Hepatocyte (in vitro differentiated cells): Measurements from ENCODE around the gene TCTN1. TPM values are rescaled to one million over a fixed set of nuclear protein-coding genes. Genes with fewer than 3 reads are reported as not detected.
"Not testable (repeated sequence)": the region's sequence is repeated elsewhere in the genome, so short reads cannot be mapped to it uniquely, and the experiment has no call there.

Experiments used
- DNase-seq: peaks from one replicate; pipeline ENCODE4 v3.0.0-alpha.2; 2016; ENCODE audit warnings: low spot score
- H2AFZ ChIP-seq: fragments of 200-600 bp; sonication (generic); 2 replicates; pipeline ENCODE4 v1.6.0; 2016; ENCODE audit warnings: antibody characterized with exemption, mild to moderate bottlenecking
- H3K27ac ChIP-seq: fragments of 200-600 bp; sonication (generic); 2 replicates; pipeline ENCODE4 v1.5.1; 2016; ENCODE audit warnings: mild to moderate bottlenecking
- H3K27me3 ChIP-seq: fragments of 200-600 bp; sonication (generic); 2 replicates; pipeline ENCODE4 v1.6.1; 2016
- H3K36me3 ChIP-seq: fragments of 200-600 bp; sonication (generic); replicated peaks from 2 replicates; pipeline ENCODE4 v1.5.1; 2016; ENCODE audit warnings: low read depth; ENCODE audit not compliant: insufficient read depth
- H3K4me1 ChIP-seq: fragments of 200-600 bp; sonication (generic); 2 replicates; pipeline ENCODE4 v1.5.1; 2016; ENCODE audit warnings: mild to moderate bottlenecking, moderate library complexity; ENCODE audit not compliant: insufficient read depth
- H3K4me2 ChIP-seq: fragments of 200-600 bp; sonication (generic); 2 replicates; pipeline ENCODE4 v1.6.0; 2016
- H3K4me3 ChIP-seq: fragments of 200-600 bp; sonication (generic); 2 replicates; pipeline ENCODE4 v1.5.1; 2016; ENCODE audit warnings: mild to moderate bottlenecking
- H3K79me2 ChIP-seq: fragments of 200-600 bp; sonication (generic); 2 replicates; pipeline ENCODE4 v1.6.0; 2017; ENCODE audit warnings: mild to moderate bottlenecking
- H3K9me2 ChIP-seq: fragments of 200-600 bp; sonication (generic); replicated peaks from 2 replicates; pipeline ENCODE4 v1.6.0; 2017; ENCODE audit warnings: mild to moderate bottlenecking; ENCODE audit not compliant: insufficient read depth
- H3K9me3 ChIP-seq: fragments of 200-600 bp; sonication (generic); 2 replicates; pipeline ENCODE4 v1.5.1; 2016; ENCODE audit warnings: low read depth, mild to moderate bottlenecking
- H4K20me1 ChIP-seq: fragments of 200-600 bp; sonication (generic); 2 replicates; pipeline ENCODE4 v1.6.0; 2016; ENCODE audit warnings: mild to moderate bottlenecking; ENCODE audit not compliant: insufficient read depth, poor library complexity, severe bottlenecking
- EZH2 ChIP-seq: fragments of 200-600 bp; sonication (generic); IDR thresholded peaks from 2 replicates; pipeline ENCODE4 v1.6.1; 2016; ENCODE audit warnings: antibody characterized with exemption, mild to moderate bottlenecking, borderline replicate concordance
- EZH2phosphoT487 ChIP-seq: fragments of 200-600 bp; sonication (generic); IDR thresholded peaks from one replicate; pipeline ENCODE4 v1.6.1; 2018; ENCODE audit warnings: antibody characterized with exemption, mild to moderate bottlenecking, low read depth, moderate library complexity; ENCODE audit not compliant: unreplicated experiment, severe bottlenecking
- WGBS: methylation state at CpG from one replicate; pipeline ENCODE4 v1.1.6; 2016; ENCODE audit warnings: low lambda C conversion rate; ENCODE audit errors: missing lambda C conversion rate; 5-methylcytosine and 5-hydroxymethylcytosine counted together
- polyA plus RNA-seq: library from polyadenylated mRNA; unstranded; fragments of >200 nt; fragmentation: Nextera tagmentation; extraction: Ambion mirVana; gene quantifications from 2 replicates; pipeline ENCODE4 v1.2.1, GENCODE V29; 2016
- total RNA-seq: library from RNA; depleted of rRNA; stranded (reverse); fragments of >200 nt; gene quantifications from 2 replicates; pipeline ENCODE4 v1.2.3, GENCODE V29; 2014
- TF ChIP-seq, protein P1 (sequence below): fragments of 200-600 bp; sonication (generic); IDR thresholded peaks from 2 replicates; pipeline ENCODE4 v1.5.1; 2016; ENCODE audit warnings: antibody characterized with exemption, mild to moderate bottlenecking; ENCODE audit not compliant: poor library complexity

Gene TCTN1
- total and polyA plus RNA-seq, 2 experiments from 2014 or later: 39.0 to 40.6 TPM

- TF ChIP-seq EZH2phosphoT487 (no peak), EZH2 (no peak)
- TF ChIP-seq, protein P1, sequence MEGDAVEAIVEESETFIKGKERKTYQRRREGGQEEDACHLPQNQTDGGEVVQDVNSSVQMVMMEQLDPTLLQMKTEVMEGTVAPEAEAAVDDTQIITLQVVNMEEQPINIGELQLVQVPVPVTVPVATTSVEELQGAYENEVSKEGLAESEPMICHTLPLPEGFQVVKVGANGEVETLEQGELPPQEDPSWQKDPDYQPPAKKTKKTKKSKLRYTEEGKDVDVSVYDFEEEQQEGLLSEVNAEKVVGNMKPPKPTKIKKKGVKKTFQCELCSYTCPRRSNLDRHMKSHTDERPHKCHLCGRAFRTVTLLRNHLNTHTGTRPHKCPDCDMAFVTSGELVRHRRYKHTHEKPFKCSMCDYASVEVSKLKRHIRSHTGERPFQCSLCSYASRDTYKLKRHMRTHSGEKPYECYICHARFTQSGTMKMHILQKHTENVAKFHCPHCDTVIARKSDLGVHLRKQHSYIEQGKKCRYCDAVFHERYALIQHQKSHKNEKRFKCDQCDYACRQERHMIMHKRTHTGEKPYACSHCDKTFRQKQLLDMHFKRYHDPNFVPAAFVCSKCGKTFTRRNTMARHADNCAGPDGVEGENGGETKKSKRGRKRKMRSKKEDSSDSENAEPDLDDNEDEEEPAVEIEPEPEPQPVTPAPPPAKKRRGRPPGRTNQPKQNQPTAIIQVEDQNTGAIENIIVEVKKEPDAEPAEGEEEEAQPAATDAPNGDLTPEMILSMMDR: no peak
- no peak overlapping the region for H2AFZ ChIP-seq
- no peak overlapping the region for H3K27ac ChIP-seq
- DNase-seq: no peak
- H3K4me3 ChIP-seq: no peak overlapping the region
- 97% methylated on average over 5 of the region's 5 CpGs for WGBS
- peaks cover 16% of the 10 kb centered on the region for H3K4me1 ChIP-seq
- peaks cover 85% of the 10 kb centered on the region for H3K79me2 ChIP-seq
- H3K27me3 ChIP-seq: no peaks in the 10 kb centered on the region
- no peaks in the 10 kb centered on the region for H3K9me2 ChIP-seq
- peaks cover 1% of the 10 kb centered on the region for H3K9me3 ChIP-seq
- H3K4me2 ChIP-seq: no peak overlapping the region
- H3K36me3 ChIP-seq: no peaks in the 10 kb centered on the region
- H4K20me1 ChIP-seq: no peaks in the 10 kb centered on the region
These were observed 46.9 kb upstream of the TCTN1 start for GRCh38 chr12:110566993-110567392.

DNA sequence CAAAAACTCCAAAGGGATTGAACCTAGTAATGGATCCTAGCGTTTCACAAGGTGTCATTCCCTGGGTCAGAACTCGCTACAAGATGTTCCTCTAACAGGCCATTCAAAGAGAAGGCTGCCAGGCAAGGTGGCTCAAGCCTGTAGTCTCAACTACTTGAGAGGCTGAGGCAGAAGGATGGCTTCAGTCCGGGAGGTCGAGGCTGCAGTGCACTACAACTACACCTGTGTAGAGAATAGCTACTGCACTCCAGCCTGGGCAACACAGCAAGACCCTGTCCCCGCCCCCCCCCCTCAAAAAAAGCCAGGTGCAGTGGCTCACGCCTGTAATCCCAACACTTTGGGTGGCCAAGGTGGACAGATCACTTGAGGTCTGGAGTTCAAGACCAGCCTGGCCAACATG, 45.2 kb upstream of the TCTN1 start:
- TF ChIP-seq, protein P1: no peak
- no peak for TF ChIP-seq EZH2phosphoT487
- TF ChIP-seq EZH2: no peak
- WGBS: 93% methylated on average over 5 of the region's 6 CpGs
- Histone ChIP-seq H3K27me3 (no peaks in the 10 kb centered on the region), H2AFZ (no peak overlapping the region), H4K20me1 (no peaks in the 10 kb centered on the region), H3K36me3 (no peaks in the 10 kb centered on the region), H3K4me3 (no peak overlapping the region), H3K4me2 (no peak overlapping the region), H3K79me2 (peaks cover 85% of the 10 kb centered on the region), H3K4me1 (peaks cover 10% of the 10 kb centered on the region), H3K27ac (no peak overlapping the region), H3K9me2 (no peaks in the 10 kb centered on the region), H3K9me3 (peaks cover 3% of the 10 kb centered on the region)
- DNase-seq: no peak

GRCh38 chr12:110569838-110570237, 44.1 kb upstream of the TCTN1 start:
- Histone ChIP-seq H3K4me1 (peaks cover 10% of the 10 kb centered on the region), H3K79me2 (peaks cover 85% of the 10 kb centered on the region)
- H3K4me3 ChIP-seq, H3K27me3 ChIP-seq, H3K9me3 ChIP-seq, H4K20me1 ChIP-seq, DNase-seq, H3K9me2 ChIP-seq, H2AFZ ChIP-seq, H3K4me2 ChIP-seq, H3K27ac ChIP-seq, H3K36me3 ChIP-seq: not testable (repeated sequence)
- WGBS: no CpG with 5 or more reads among the region's 2 CpGs

DNA sequence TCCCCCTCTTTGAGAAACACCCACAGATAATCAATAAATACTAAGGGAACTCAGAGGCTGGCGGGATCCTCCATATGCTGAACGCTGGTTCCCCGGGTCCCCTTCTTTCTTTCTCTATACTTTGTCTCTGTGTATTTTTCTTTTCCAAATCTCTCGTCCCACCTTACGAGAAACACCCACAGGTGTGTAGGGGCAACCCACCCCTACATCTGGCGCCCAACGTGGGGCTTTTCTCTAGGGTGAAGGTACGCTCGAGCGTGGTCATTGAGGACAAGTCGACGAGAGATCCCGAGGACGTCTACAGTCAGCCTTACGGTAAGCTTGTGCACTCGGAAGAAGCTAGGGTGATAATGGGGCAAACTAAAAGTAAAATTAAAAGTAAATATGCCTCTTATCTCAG, 43.1 kb upstream of the TCTN1 start:
- H3K4me1 ChIP-seq: peaks cover 16% of the 10 kb centered on the region
- not testable (repeated sequence) for DNase-seq, H4K20me1 ChIP-seq, H2AFZ ChIP-seq, H3K9me3 ChIP-seq, H3K9me2 ChIP-seq, H3K4me3 ChIP-seq, H3K4me2 ChIP-seq, H3K27me3 ChIP-seq, H3K36me3 ChIP-seq, H3K27ac ChIP-seq
- peaks cover 83% of the 10 kb centered on the region for H3K79me2 ChIP-seq
- 97% methylated on average over 16 of the region's 16 CpGs for WGBS

DNA sequence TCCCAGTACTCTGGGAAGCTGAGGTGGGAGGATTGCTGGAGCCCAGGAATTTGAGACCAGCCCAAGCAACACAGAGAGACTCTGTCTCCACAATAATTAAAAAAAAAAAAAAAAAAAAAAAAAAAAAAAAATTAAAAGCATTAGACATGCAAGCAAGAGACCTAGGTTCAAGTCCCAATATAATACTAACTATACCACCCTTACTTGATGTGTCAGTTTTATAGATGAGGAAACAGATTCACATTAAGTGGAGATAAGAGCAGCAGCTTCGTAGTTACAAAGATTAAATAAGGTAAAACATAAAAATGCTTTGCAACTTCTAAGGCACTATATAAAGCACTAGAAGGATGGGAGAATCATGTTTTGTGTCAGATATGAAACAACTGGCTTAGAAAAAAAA, 39.9 kb upstream of the TCTN1 start:
- Histone ChIP-seq H3K9me3 (peaks cover 3% of the 10 kb centered on the region), H3K4me1 (peaks cover 23% of the 10 kb centered on the region), H2AFZ (no peak overlapping the region), H3K4me2 (peak overlapping the region; percentile 21), H3K27ac (no peak overlapping the region), H3K9me2 (no peaks in the 10 kb centered on the region), H3K27me3 (no peaks in the 10 kb centered on the region), H3K79me2 (peaks cover 85% of the 10 kb centered on the region), H3K4me3 (no peak overlapping the region), H4K20me1 (peaks cover 3% of the 10 kb centered on the region), H3K36me3 (no peaks in the 10 kb centered on the region)
- WGBS: 90% methylated on average over 1 of the region's 1 CpG
- DNase-seq: no peak
- TF ChIP-seq, protein P1: no peak
- TF ChIP-seq EZH2 (no peak), EZH2phosphoT487 (no peak)

DNA sequence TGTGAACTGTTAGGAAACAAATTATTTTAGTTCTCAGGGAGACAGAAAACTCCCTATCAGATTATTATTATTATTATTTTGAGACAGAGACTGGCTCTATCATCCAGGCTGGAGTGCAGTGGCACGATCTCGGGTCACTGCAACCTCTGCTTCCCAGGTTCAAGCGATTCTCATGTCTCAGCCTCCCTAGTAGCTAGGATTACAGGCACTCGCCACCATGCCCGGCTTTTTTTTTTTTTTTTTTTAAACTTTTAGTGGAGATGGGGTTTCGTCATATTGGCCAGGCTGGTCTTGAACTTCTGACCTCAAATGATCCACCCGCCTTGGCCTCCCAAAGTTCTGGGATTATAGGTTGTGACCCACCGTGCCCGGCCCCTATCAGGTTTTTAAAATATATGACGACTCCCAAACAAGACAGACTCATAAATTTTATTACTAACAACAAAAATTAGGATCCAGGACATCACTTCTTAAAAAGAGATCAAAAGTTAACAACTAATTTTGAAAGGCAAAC, 39.2 kb upstream of the TCTN1 start:
- DNase-seq, H3K9me2 ChIP-seq, H3K4me3 ChIP-seq, H3K36me3 ChIP-seq, H4K20me1 ChIP-seq, H3K27me3 ChIP-seq, H3K9me3 ChIP-seq, H2AFZ ChIP-seq: not testable (repeated sequence)
- Histone ChIP-seq H3K4me1 (peaks cover 23% of the 10 kb centered on the region), H3K27ac (peak overlapping the region; percentile 61), H3K79me2 (peaks cover 85% of the 10 kb centered on the region), H3K4me2 (peak overlapping the region; percentile 53)
- 87% methylated on average over 10 of the region's 10 CpGs for WGBS
